GM18508 (cell line): ENCODE measurements around the gene PNMA8A.

Experiments
- ATAC-seq: cut with Tn5 transposase; IDR thresholded peaks from one replicate; pipeline ENCODE4 v1.9.1; 2021; ENCODE audit warnings: moderate number of reproducible peaks; ENCODE audit not compliant: insufficient read depth, unreplicated experiment

Gene PNMA8A

DNA sequence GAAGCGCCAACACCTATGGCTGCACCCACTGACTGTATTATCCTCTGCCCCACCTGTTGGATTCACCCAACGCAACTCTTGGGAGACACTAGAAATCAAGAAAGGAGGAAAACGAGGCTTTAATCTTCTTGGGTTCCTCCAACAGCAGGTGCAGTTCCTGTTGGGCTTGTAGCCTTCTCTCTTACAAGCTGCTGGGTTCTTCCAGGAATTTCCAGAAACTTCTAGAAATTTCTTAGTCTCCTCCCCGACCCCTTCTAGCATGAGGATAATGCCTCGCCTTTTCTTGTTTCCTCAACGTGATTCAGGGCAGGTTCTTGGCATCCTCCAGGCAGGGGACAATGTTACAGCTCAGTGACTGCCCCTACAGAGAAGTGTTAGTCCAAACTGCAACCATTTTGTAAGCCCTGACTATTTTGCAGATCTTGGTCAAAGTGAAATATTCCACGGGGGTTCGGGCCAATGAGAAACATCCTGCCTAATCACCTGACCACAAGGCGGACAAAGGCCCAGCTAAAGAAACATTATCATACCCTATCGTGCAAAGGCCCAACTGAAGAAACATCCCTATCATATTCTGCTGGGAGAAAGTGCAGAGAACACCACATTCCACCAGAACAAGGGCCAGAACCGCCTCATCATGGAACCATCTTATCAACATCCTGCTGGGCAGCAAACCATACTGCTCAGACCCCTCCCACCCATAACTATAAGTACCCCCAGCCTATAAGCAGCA is 614 bp upstream of the PNMA8A start:
- no peak for ATAC-seq

DNA sequence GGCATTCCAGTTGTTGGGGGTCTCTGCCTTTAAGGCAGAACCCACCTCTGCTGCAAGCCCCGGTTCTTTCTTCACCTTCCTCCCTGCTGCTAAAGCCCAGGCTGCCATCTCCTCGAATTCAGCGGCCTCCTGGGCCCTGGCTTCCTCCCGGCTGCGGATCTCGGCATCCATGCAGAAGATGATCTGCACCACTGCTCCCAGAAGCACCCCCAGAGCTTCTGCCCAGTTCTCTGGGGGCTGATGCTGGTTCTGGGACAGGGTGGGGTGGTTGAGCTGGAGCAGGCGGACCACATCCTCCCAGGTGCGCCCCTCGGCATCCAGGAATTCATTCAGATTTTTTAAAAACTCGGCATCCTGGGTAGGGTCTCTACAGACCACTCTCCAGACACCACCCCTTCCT is 987 bp downstream of the PNMA8A start:
- ATAC-seq: no peak

- no peak for ATAC-seq
Observed at GRCh38 chr19:46469541-46470185, 1.7 kb downstream of the PNMA8A start.

DNA sequence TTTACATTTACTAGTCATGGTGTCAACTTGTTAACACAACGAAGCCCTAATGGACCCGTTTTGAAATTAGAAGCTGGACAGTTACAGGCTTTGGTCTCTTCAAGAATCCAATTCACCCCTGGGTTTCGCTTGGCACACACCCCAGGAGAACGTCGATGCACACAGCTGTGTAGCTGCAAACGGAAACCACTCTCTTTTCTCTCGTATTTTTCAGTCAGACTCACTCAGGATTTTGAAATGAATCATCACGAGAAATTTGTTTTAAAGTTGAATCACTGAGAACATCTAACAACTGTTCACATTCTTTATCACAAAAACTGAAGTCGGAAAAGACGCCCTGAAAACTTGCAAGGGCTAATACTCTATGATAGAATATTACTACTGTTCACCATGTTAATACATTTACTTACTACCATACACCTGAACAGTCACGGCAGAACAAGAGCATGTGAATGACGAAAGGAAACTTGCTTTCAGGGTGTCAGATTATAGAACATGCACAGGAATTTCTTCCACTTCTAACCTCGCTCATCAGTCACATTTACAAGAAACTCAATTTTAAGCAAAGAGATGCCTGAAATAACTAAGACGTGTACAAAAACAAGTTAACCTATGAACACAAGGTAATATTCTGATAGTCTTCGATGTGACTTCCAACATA is 4.7 kb downstream of the PNMA8A start:
- ATAC-seq: no peak

DNA sequence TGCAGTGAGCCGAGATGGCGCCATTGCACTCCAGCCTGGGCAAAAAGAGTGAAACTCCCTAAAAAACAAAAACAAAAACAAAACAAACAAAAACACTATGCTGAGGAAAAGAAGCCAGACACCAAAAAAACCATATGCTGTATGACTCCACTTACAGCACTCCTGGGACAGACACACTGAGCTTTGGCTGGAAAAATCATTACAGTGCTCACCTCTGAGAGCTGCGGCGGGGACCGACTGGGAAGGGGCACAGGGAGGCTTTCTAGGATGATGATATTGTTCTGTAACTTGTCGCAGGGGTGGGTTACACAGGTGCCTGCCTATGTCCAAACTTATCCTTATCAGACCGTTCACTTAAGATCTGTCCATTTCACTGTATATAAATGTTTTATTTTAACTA is 7.8 kb downstream of the PNMA8A start:
- ATAC-seq: no peak

DNA sequence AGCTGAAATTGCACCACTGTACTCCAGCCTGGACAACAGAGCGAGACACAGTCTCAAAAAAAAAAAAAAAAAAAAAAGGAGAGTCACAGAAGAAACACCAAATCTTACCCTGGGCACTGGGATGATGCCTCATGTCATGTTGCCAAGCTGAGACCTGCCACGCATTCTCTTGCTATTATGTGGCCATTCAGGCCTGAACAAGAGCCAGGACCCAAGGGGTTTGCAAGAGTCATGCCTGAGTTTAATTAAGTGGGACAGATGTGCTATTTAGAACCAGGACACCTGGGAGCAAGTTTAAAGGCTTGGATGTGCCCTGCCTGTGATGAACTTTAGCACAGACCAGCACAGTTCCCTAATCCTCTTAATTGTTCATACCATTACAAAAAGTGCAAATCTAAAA is 9.8 kb downstream of the PNMA8A start:
- ATAC-seq: no peak

DNA sequence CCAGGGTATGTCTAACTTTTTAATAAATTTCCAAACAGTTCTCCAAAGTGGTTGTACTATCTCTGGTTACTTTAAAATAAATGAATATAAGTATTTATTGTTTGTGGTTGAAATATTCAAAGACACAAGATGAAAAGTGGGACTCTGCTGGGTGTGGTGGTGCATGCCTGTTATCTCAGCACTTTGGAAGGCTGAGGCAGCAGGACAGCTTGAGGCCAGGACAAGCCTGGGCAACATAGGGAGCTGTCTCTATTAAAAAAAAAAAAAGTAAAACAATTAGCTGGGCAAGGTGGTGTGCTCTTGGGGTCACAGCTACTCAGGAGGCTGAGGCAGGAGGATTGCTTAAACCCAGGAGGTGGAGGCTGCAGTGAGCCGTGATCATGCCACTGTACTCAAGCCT is 10.4 kb downstream of the PNMA8A start:
- no peak for ATAC-seq

DNA sequence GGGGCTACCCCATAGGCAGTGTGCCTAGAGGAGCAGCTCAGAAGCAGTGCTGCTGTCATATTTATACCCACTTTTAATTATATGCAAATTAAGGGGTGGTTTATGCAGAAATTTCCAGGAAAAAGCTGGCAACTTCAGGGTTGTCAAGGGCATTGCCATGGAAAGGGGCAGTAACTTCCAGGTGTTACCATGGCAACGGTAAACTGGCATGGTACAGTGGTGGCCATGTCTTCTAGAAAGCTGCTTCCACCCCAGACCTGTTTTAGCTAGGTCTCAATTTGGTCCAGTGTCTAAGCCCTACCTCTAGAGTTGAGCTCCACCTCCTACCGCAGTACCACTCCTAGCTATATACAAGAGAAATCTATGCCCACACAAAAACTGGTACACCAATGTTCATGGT is 11.3 kb downstream of the PNMA8A start:
- ATAC-seq: no peak

DNA sequence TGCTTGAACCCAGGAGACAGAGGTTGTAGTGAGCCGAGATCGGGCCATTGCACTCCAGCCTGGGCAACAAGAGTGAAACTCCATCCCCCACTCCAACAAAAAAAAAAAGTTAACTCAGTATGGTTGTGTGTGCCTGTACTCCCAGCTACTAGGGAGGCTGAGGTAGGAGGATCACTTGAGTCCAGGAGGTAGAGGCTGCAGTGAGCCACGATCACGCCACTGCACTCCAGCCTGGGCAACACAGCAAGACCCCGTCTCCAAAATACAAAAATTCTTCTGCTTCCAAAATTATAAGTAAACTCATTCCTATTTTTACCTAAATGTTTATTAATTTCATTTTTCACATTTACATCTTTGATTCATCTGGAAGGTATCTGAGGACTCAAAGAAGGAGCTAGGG is 14.4 kb downstream of the PNMA8A start:
- no peak for ATAC-seq

DNA sequence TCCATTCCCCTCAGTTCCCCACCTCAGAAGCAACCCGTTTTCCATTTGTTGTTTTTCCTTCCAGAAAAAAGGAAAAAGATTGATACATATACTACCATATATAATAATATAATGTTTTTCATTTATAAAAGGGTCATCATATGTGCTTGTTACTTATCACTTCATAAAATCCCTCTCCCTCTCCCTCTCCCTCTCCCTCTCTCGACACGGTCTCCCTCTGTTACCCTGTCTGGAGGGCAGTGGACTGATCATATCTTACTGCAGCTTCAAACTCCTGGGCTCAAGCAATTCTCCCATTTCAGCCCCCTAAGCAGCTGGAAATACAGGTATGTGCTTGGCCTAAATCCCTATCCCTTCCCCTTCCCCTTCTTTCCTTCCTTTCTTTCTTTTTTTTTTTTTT is 17.1 kb downstream of the PNMA8A start:
- no peak for ATAC-seq

DNA sequence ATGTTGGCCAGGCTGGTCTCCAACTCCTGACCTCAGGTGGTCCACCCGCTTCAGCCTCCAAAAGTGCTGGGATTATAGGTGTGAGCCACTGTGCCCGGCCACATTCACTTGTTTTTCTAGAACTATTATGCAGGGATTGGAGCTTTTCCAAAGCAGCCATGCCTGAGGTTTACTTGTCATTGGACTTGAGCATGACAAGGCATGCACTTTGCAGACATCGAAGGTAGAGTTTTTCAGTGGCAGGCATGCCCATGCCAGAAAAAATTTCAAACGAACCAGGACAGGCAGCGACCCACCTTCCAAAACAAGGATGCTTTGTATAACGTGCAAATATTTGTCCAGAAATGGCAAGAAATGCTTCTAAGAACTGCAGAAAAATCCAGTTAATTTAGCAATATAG is 17.7 kb downstream of the PNMA8A start:
- no peak for ATAC-seq

- no peak for ATAC-seq
Observed at GRCh38 chr19:46452186-46452585, 19.2 kb downstream of the PNMA8A start.

GRCh38 chr19:46451352-46451751 is 20.0 kb downstream of the PNMA8A start:
- ATAC-seq: no peak

GRCh38 chr19:46450737-46451136 is 20.6 kb downstream of the PNMA8A start:
- ATAC-seq: no peak

DNA sequence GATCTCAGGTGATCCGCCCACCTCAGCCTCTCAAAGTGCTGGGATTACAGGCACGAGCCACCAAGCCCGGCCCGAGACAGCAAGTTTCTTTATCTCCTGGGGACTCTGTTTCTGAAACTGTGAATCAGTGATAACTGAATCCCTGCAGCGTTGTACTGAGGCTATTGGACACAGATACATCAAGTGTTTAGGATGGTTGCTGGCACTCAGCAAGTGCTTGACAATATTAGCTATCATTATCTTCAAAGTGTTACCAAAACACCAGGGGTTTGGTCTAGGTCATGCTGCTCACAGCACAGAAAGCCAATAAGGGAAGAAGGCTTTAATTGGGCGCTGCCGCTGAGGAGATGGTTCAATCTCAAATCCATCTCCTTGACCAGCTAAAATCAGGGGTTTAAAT is 22.1 kb downstream of the PNMA8A start:
- no peak for ATAC-seq

GRCh38 chr19:46448601-46449000 is 22.8 kb downstream of the PNMA8A start:
- ATAC-seq: no peak

GRCh38 chr19:46447824-46448223 is 23.5 kb downstream of the PNMA8A start:
- ATAC-seq: no peak

DNA sequence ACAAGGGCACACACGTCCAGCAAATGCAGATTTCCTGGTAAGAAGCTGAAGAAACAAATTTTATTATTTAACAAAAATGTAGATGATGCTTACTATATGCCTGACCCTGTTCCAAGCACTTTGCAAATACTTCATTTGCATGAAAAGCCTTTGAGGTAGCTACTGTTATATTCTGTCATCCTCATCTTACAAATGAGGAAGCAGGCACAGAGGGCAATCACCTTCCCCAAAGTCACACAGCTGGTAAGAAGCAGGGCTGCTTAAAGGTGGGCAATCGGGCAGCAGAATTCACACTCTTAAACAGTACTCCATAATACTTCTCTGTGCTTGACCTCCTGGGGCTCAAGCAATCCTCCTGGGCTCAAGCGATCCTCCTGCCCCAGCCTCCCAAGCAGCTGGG is 24.4 kb downstream of the PNMA8A start:
- no peak for ATAC-seq

- no peak for ATAC-seq
Observed at GRCh38 chr19:46446021-46446420, 25.3 kb downstream of the PNMA8A start.

DNA sequence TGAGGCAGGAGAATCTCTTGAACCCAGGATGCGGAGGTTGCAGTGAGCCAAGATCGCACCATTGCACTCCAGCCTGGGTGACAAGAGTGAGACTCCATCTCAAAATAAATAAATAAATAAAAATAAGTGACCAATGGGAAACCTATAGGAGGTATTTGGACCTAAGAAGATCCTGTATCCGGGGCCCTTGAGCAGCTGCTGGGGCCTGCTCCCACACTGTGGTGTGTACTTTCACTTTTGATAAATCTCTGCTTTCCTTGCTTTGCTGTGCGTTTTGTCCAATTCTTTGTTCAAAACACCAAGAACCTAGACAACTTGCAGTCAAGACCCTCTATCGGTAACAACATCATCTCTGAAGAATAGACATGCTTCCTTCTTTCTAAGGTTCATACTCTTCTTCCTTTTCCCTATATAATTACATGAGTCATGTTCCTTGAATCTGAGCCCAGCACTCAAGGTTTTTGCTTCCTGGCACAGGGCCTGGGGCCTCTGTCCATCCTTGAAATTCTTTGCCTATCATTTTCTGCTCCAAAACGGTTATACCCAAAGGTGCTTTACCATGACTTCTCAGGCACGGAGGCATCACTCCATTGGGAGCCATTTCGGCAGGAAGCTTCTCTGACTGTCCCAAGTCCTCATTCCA is 28.4 kb downstream of the PNMA8A start:
- no peak for ATAC-seq

DNA sequence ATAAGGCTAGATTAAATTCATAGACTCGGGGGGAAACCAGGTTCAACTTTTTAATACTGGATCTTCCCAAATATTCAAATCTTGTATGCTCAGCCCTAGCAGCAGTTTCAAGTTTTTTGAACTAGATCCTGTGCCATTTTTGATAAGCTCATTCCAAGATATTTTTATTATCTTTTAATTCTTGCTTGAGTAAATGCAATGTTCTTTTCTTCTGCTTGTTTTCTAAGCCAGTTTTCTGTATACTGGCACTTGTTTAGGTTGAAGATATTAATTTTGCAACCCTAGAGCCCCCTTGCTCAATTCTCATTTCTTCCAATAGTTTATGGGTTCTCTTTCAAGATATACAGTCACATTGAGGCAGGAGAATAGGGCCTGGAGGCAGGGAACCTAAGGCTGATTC is 29.5 kb downstream of the PNMA8A start:
- no peak for ATAC-seq
